T-helper 9 cell (primary cell): ENCODE data around the gene TSPYL6.
"Not testable (repeated sequence)": the region's sequence is repeated elsewhere in the genome, so short reads cannot be mapped to it uniquely, and the experiment has no call there.

ENCODE experiments used
- DNase-seq: peaks from one replicate; pipeline ENCODE4 v3.0.0-alpha.2; 2020
- total RNA-seq, 2 donors: gene quantifications; one replicate each; lab custom pipeline; 2026; lab: John Stamatoyannopoulos, UW

TSPYL6 gene
- total RNA-seq, result 0 reads per million in 2 donors

DNA sequence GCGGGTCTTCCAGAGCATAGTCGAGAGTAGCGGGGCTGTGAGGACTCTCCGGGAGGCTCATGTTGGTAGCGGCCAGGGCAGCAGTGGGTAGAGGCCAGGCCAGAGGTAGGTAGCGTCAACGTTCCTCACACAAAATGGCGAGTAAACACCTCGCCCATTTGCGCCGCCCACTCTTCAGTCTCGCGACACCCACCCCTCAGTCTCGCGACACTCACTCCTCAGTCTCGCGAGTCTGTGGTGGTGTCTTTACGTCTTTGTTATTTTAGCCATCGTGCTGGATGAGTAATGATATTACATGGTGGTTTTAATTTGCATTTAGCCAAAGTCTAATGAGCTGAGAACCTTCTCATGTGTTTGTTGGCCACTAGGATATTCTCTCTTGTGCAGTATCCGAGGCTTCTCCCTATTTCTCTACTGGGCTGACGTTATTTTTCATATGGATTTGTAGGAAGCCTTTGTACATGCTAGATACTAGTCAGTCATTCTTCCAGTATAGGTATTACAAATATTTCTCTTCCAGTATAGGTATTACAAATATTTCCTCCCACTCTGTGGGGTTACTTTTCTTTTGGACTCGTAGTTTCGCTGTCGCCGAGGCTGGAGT, at the start of gene TSPYL6:
Gene TSPYL6, minus strand, starts transcription at position 139 of the 604 bp plus-strand sequence. Its CDS starts 78 bp downstream, at position 61.
- no peak for DNase-seq

DNA sequence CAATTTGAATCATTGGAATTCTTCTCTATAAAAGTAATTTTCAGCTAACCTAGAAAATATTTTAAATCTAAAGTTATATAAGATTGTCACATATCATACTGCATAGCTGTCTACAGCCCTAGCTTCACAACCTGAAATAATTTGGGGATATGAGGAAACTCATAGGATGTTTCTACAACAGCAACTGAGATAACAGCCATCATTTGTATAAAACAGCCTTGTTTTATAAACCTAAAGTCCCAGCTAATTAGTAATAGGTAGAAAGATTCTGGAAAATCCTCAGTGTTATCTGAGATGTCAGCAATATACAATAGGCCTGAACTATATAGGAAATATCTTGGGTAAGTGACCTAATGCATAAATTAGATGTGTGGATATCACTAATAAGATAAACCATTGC, 47.6 kb upstream of the TSPYL6 start:
- no peak for DNase-seq

- DNase-seq, result no peak
Measured at GRCh38 chr2:54298514-54298913, 42.5 kb upstream of the TSPYL6 start.

DNA sequence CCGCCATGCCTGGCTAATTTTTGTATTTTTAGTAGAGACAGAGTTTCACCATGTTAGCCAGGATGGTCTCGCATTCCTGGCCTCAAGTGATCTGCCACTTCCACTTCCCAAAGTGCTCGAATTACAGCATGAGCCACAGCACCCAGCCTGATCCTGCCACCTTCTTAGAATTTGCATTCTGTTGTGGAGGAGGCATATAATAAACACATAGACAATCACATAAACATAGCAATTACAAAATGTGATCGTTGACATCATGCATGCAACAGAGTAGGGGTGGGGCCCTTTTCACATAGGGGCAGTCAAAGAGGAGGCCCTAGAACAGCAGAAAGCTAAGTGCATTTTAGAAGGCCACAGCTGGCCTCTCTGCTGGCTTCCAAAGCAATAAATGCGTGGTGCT, 39.9 kb upstream of the TSPYL6 start:
- DNase-seq, result no peak

DNA sequence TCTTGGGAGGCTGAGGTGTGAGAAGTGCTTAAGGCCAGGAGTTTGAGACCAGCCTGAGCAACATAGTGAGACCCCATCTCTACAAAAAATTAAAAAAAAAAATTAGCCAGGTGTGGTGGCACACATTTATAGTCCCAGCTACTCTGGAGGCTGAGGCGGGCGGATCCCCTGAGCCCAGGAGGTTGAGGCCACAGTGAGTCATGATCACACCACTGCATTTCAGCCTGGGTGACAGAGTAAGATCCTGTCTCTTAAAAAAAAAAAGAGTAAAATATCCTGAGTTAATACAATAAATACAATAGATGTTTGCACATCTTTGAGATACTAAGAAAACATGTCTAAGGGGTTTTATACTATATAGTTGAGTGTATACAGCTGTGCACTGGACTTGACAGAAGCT, 38.6 kb upstream of the TSPYL6 start:
- not testable (repeated sequence) for DNase-seq

DNA sequence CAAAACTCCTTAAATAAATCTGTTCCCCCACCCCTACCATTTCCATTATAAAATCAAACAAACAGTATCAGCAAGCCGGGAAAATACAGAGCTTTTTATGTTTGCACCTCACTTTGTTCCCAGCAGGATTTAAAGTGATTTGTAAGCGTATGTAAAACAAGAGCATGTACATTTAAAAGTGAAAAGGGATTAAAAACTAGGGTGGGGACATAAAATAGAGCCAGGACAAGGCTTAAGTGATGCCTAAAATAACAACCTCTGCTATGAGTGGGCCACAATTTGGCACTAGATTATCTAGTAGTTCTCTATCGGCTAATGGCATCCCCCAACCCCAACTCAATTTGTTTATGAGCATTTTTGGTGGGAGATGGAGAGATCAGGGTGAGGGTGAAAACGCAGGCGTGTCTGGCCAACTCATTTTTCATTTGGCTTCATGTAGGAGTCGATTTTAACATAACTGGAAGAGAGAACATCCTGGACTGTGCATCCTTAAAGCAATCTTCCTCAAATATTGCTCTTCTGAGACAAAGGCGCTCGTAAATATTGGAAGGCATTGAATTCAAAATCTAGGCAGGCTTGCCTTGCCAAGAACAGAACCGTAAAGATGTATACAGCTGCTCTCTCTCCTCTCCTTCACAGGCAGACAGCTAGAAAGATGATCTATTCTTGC, 34.5 kb upstream of the TSPYL6 start:
- no peak for DNase-seq

- DNase-seq, result no peak
Measured at GRCh38 chr2:54289917-54290316, 33.9 kb upstream of the TSPYL6 start.

GRCh38 chr2:54287532-54287931, 31.5 kb upstream of the TSPYL6 start:
- DNase-seq, result no peak

DNA sequence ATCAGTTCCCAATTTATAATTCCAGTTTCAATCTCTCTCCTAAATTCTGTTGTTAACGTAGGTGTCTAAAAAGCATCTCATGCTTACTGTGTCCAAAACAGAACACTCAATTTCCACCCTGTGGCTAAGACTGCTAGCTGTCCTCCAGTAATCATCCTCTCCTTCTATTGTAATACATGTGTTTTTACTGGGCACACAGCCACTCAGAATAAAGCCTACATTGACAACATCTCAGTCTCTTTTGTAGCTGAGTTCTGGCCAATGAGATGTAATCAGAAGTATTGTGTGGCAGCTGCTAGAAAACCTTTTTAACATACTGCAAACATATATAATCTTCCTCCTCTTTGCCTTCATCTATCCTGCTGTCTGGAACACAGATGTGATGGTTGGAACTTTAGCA, 29.4 kb upstream of the TSPYL6 start:
- no peak for DNase-seq

DNA sequence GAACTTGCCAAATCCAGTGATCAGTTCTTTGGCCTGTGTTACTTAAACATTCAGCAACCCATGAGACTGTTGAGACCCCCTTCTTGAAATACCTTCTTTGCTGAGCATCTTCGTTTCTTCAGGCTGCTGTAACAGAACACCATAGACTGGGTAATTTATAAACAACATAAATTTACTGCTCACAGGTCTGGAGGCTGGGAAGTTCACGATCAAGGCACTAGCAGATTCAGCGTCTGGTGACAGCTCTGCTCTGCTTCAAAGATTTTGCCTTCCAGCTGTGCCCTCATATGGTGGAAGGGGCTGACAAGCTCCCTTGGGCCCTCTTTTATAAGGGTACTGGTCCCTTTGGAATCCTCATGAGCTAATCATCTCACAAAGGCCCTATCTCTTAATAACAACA, 28.8 kb upstream of the TSPYL6 start:
- DNase-seq, result no peak

DNA sequence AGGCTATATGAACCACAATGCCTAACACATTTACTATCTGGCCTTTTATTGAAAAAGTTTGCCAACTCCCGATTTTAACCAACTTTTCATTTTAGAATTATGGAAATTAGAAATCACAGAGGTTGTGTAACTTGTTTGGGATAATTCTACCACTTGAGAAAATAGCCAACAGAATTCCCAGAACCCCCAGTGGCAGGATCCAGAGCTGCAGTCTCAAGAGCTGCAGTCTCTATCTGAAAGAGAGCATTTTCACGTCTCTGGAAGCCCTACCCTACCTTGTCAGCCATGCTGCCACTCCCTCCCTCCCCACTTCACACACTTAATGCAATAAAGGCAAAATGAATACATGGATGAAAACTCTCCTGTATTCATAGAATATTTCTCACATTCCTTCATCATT, 23.4 kb upstream of the TSPYL6 start:
- DNase-seq, result no peak

GRCh38 chr2:54275541-54275940, 19.5 kb upstream of the TSPYL6 start:
- DNase-seq, result no peak

GRCh38 chr2:54274781-54275242, 18.8 kb upstream of the TSPYL6 start:
- no peak for DNase-seq

GRCh38 chr2:54271843-54272627, 16.0 kb upstream of the TSPYL6 start:
- no peak for DNase-seq

DNA sequence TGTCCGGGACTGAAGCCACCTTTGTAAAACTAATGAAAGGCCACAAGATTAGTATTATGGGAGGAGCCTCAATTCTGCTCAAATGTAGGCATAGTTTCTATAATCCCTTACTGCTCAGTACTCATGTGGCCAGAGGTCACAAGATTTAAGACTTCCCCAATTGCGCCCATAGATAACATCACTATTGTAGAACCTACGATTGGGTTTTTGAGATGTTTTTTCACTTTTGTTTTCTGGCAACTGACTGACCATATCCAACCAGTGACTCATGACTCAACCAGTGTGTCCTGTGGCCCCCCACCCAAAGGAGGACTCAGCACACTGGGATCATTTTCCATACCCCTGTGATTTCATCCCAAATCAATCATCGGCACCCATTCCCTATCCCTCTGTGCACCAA, 15.2 kb upstream of the TSPYL6 start:
- no peak for DNase-seq

DNA sequence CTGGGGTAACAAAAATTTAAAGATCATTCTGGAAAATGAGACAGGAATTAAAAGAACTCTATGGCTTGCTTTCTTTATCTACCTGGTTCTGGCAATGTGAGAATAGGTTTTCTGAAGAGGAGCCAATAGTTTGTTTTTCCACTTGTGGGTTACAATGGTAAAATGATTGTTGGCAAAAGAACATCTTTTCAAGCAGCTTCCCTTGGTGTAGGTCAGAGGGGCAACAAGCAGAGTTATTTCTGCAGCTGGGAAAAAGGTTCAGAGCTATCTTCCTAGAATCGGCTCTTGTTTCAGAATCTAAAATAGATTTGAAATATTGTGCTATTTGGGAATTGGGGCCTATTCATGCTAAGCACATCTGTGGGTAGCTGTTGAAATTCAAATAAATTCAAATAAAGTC, 11.5 kb upstream of the TSPYL6 start:
- DNase-seq, result no peak

- not testable (repeated sequence) for DNase-seq
Measured at GRCh38 chr2:54265081-54265480, 9.1 kb upstream of the TSPYL6 start.

GRCh38 chr2:54262015-54262765, 6.2 kb upstream of the TSPYL6 start:
- no peak for DNase-seq

DNA sequence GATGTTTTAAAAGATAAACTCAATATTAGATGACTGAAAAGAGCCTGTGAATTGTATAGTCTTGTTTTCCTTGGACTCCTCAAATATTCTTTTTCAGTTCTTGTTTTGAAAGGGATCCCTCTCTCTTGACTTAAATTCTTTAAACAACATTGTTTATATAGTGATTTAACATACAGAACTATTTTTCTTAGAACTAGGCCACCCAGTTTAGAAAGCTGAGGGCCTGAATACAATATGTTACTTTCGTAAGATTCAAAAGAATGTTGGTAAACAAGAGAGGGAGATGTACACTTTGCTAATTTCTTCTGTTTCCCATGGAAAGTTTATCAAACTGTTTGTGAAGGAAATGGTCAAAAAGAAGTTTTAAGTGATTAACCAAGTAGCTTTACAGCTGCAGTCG, 5.5 kb upstream of the TSPYL6 start:
- no peak for DNase-seq

- no peak for DNase-seq
Measured at GRCh38 chr2:54260241-54260595, 4.2 kb upstream of the TSPYL6 start.

DNA sequence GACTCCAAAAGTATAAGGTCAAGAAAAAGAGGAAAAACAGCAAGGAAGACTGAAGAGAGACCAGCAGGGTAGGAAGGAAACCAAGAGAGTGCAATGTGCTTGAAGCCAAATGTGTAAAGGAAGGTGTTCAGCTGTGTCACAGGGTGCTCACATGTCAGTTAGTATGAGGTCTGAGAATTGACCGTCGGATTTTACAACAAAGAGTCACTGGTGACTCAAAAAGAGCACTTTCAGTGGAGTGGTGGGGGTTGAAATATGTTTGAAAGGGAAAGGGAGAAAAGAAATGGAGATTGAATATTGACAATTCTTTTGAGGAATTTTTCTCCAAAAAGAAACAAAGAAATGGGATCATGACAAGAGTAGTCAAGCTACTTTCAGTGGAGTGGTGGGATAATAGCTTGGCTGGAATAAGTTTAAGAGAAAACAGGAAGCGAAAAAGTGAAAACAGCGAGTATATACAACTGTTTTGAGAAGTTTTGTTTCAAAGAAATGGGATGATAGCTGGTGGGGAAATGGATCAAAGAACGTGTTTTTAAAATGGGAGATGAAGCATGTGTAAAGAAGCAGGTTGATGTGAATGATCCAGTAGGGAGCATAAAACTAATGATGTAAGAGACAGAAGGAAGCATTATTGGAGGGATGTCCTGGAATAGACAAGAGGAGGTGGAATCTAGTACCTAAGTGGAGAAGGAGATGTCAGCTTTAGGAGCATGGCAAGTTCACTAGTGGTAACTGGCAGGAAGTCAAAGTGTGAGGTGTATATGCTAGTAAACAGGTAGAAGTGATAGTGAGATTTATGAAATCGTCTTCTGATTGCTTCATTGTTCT, 3.6 kb upstream of the TSPYL6 start:
- no peak for DNase-seq

- no peak for DNase-seq
Measured at GRCh38 chr2:54258166-54258565, 2.1 kb upstream of the TSPYL6 start.
